ENCODE data around the gene TMPRSS13.

DNA sequence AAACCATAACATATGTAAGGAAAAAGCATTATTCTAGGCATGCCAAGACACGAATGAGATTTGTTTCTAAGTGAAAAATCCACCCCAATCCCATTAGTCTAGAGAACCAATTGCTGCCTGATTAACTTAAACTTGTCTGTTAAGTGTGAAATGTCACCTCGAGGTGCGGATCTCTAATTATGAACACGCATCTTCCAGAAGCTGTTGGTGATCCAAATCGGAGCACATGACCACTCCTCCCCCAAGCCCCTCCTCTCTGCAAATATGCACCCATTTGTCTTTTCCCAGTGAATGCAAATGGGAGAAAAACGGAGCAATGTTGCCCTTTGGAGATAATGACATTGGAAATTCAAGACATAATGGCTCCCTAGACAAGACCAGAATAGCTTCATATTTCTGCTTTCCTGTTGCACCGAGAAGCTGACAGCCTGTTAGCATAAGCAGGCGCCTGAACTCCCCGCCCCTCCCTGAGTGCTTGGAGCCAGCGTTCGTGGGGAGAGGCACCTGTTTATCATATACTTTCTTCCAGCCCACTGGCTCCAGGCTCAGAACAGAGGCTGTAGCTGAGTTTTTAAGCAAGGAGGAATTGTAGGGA lies 46.8 kb downstream of the TMPRSS13 start:
- TF ChIP-seq, protein P1, sequence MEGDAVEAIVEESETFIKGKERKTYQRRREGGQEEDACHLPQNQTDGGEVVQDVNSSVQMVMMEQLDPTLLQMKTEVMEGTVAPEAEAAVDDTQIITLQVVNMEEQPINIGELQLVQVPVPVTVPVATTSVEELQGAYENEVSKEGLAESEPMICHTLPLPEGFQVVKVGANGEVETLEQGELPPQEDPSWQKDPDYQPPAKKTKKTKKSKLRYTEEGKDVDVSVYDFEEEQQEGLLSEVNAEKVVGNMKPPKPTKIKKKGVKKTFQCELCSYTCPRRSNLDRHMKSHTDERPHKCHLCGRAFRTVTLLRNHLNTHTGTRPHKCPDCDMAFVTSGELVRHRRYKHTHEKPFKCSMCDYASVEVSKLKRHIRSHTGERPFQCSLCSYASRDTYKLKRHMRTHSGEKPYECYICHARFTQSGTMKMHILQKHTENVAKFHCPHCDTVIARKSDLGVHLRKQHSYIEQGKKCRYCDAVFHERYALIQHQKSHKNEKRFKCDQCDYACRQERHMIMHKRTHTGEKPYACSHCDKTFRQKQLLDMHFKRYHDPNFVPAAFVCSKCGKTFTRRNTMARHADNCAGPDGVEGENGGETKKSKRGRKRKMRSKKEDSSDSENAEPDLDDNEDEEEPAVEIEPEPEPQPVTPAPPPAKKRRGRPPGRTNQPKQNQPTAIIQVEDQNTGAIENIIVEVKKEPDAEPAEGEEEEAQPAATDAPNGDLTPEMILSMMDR (IDR thresholded peaks at IDR 0.05), result no peak
- no peak for TF ChIP-seq POLR2A (IDR thresholded peaks at IDR 0.05)
- TF ChIP-seq EP300 (IDR thresholded peaks at IDR 0.05; ENCODE audit: low read depth), result no peak
- peak in 1 of 3 donors; percentile 16 for TF ChIP-seq POLR2AphosphoS5 (IDR thresholded peaks at IDR 0.05)

Measured in transverse colon (tissue), 4 donors.